ENCODE results near the gene SUPT3H.
A peak's percentile ranks its signal among the peaks of the same experiment; 100 is the strongest.

Gene SUPT3H

GRCh38 chr6:45000833-45001232 lies 376.9 kb downstream of the SUPT3H start:
- no peak for DNase-seq (ENCODE audit: low spot score)

GRCh38 chr6:44999066-44999465 lies 378.7 kb downstream of the SUPT3H start:
- DNase-seq (ENCODE audit: low spot score) = no peak

- no peak for DNase-seq (ENCODE audit: low spot score)
These were observed 382.1 kb downstream of the SUPT3H start for GRCh38 chr6:44995486-44996132.

- no peak for DNase-seq (ENCODE audit: low spot score)
These were observed 388.3 kb downstream of the SUPT3H start for GRCh38 chr6:44989391-44989790.

- no peak for DNase-seq (ENCODE audit: low spot score)
These were observed 392.7 kb downstream of the SUPT3H start for GRCh38 chr6:44985006-44985405.

GRCh38 chr6:44983467-44984365 lies 394.0 kb downstream of the SUPT3H start:
- DNase-seq (ENCODE audit: low spot score) = no peak

GRCh38 chr6:44980841-44981240 lies 396.9 kb downstream of the SUPT3H start:
- no peak for DNase-seq (ENCODE audit: low spot score)

- DNase-seq (ENCODE audit: low spot score) = no peak
These were observed 400.8 kb downstream of the SUPT3H start for GRCh38 chr6:44976677-44977641.

GRCh38 chr6:44974511-44974910 lies 403.2 kb downstream of the SUPT3H start:
- DNase-seq (ENCODE audit: low spot score) = no peak

- DNase-seq (ENCODE audit: low spot score) = no peak
These were observed 405.0 kb downstream of the SUPT3H start for GRCh38 chr6:44972709-44973108.

- no peak for DNase-seq (ENCODE audit: low spot score)
These were observed 408.1 kb downstream of the SUPT3H start for GRCh38 chr6:44969446-44970185.

GRCh38 chr6:44967481-44967880 lies 410.3 kb downstream of the SUPT3H start:
- DNase-seq (ENCODE audit: low spot score) = no peak

GRCh38 chr6:44966449-44967092 lies 411.2 kb downstream of the SUPT3H start:
- DNase-seq (ENCODE audit: low spot score) = peak; percentile 74

GRCh38 chr6:44965708-44966107 lies 412.0 kb downstream of the SUPT3H start:
- DNase-seq (ENCODE audit: low spot score) = no peak

GRCh38 chr6:44960898-44961297 lies 416.8 kb downstream of the SUPT3H start:
- peak; percentile 72 for DNase-seq (ENCODE audit: low spot score)

GRCh38 chr6:44959651-44960050 lies 418.1 kb downstream of the SUPT3H start:
- no peak for DNase-seq (ENCODE audit: low spot score)

GRCh38 chr6:44957156-44957555 lies 420.6 kb downstream of the SUPT3H start:
- no peak for DNase-seq (ENCODE audit: low spot score)

GRCh38 chr6:44956396-44956795 lies 421.3 kb downstream of the SUPT3H start:
- no peak for DNase-seq (ENCODE audit: low spot score)

GRCh38 chr6:44955145-44955544 lies 422.6 kb downstream of the SUPT3H start:
- no peak for DNase-seq (ENCODE audit: low spot score)

- no peak for DNase-seq (ENCODE audit: low spot score)
These were observed 423.5 kb downstream of the SUPT3H start for GRCh38 chr6:44954281-44954680.

- no peak for DNase-seq (ENCODE audit: low spot score)
These were observed 426.4 kb downstream of the SUPT3H start for GRCh38 chr6:44951253-44951747.

All from kidney tubule cell (primary cell).